ENCODE results near the gene TET2.

DNA sequence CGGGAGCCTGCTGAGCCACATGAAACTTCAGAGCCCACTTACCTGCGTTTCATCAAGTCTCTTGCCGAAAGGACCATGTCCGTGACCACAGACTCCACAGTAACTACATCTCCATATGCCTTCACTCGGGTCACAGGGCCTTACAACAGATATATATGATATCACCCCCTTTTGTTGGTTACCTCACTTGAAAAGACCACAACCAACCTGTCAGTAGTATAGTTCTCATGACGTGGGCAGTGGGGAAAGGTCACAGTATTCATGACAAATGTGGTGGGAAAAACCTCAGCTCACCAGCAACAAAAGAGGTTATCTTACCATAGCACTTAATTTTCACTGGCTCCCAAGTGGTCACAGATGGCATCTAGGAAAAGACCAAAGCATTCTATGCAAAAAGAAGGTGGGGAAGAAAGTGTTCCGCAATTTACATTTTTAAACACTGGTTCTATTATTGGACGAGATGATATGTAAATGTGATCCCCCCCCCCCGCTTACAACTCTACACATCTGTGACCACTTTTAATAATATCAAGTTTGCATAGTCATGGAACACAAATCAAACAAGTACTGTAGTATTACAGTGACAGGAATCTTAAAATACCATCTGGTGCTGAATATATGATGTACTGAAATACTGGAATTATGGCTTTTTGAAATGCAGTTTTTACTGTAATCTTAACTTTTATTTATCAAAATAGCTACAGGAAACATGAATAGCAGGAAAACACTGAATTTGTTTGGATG, 129.9 kb downstream of the TET2 start:
- TF ChIP-seq, protein P1, sequence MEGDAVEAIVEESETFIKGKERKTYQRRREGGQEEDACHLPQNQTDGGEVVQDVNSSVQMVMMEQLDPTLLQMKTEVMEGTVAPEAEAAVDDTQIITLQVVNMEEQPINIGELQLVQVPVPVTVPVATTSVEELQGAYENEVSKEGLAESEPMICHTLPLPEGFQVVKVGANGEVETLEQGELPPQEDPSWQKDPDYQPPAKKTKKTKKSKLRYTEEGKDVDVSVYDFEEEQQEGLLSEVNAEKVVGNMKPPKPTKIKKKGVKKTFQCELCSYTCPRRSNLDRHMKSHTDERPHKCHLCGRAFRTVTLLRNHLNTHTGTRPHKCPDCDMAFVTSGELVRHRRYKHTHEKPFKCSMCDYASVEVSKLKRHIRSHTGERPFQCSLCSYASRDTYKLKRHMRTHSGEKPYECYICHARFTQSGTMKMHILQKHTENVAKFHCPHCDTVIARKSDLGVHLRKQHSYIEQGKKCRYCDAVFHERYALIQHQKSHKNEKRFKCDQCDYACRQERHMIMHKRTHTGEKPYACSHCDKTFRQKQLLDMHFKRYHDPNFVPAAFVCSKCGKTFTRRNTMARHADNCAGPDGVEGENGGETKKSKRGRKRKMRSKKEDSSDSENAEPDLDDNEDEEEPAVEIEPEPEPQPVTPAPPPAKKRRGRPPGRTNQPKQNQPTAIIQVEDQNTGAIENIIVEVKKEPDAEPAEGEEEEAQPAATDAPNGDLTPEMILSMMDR (IDR thresholded peaks at IDR 0.05): no peak
- no peak for TF ChIP-seq POLR2A (IDR thresholded peaks at IDR 0.05)
- no peak for TF ChIP-seq POLR2AphosphoS5 (IDR thresholded peaks at IDR 0.05)
- no peak for TF ChIP-seq EP300 (IDR thresholded peaks at IDR 0.05)
